Measurements from ENCODE around the gene CCDC57.

The CCDC57 gene

DNA sequence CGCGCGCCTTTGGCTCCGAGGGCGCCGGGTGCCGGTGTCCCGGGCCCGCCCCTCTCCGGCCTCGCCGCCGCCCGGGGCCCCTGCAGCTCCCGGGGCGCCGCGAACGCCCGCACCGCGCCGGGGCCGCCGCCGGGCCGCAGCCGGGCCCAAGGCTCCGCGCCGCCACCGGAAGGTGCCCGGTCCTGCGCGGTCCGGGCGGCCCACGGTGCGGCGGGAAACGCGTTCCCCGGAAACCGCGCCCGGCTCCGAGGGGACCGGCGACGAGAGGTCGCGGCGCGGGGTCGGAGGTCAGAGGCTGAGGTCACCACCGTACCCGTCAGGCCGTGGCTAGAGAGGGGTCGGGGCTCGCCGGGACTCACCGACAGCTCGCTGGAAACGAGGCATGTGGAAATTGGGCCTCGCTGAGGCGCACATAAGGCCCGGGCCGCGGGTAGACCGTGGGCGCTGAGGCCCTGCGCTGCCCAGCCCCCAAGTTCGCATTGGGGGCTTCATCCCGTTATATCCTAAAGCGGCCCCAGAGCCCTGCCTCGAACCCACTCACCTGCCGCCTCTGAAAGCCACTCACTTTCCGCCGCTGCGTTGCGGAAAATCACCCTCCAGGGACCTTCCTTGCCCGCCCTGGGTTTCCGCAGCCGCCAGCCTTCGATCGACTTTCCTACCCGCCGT lies 146.9 kb downstream of the CCDC57 start, which contains the start of gene DUS1L:
TSS of gene DUS1L (minus strand) at position 167 of the 666 bp plus-strand sequence. CDS start 745 bp downstream, outside the sequence.
- DNase-seq (ENCODE audit: low read depth in 2 of 3, low spot score in 2 of 3): peak in 2 of 3 experiments; percentile 54 to 66

DNA sequence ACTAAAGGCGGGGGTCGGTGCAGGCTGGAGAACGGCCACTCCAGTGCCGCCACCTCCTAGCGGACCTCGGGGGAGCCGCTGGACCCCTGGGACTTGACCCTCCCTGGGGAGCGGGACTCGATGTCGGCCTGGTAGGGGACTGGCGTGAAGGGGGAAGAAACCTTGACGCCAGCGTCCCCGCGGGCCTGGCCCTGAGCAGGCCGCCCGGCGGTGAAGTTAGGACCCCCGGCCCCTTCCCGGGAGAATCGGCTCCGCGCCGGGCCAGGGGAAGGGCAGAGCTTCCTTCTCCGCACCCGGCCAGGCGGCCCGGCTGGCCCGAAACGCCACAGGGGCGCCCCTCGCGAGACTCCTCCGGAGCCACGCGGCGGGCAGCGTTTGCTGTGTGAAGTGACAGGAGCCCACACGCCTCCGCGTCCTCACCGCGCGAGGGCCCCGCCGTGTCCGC lies 147.4 kb downstream of the CCDC57 start:
- no peak for DNase-seq (ENCODE audit: low read depth in 2 of 3, low spot score in 2 of 3)

- DNase-seq (ENCODE audit: low read depth in 2 of 3, low spot score in 2 of 3): no peak
Measured at GRCh38 chr17:82064433-82065192, 148.0 kb downstream of the CCDC57 start.

- DNase-seq (ENCODE audit: low read depth in 2 of 3, low spot score in 2 of 3): no peak
Measured at GRCh38 chr17:82063424-82064415, 148.9 kb downstream of the CCDC57 start.

DNA sequence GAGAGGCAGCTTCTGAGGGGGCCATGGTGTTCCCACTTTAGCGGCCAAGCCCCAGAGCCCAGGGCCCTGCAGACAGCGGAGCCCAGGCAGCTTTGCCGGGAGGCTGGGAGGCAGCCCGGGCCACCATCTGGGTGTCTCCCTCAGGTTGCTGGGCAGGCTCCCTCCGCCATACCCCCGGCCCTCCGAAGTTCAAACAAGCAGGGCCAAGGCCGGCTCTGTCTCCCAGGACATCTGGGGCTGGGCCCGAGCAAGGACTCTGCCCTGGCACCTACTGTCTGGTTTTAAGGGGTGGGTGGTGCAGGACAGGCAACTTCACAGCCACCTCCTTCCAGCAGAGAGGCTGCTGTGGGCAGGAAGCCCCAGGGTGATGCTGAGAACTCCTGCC lies 149.7 kb downstream of the CCDC57 start:
- DNase-seq (ENCODE audit: low read depth in 2 of 3, low spot score in 2 of 3): no peak

GRCh38 chr17:82062076-82062983 lies 150.3 kb downstream of the CCDC57 start:
- DNase-seq (ENCODE audit: low read depth in 2 of 3, low spot score in 2 of 3): no peak

DNA sequence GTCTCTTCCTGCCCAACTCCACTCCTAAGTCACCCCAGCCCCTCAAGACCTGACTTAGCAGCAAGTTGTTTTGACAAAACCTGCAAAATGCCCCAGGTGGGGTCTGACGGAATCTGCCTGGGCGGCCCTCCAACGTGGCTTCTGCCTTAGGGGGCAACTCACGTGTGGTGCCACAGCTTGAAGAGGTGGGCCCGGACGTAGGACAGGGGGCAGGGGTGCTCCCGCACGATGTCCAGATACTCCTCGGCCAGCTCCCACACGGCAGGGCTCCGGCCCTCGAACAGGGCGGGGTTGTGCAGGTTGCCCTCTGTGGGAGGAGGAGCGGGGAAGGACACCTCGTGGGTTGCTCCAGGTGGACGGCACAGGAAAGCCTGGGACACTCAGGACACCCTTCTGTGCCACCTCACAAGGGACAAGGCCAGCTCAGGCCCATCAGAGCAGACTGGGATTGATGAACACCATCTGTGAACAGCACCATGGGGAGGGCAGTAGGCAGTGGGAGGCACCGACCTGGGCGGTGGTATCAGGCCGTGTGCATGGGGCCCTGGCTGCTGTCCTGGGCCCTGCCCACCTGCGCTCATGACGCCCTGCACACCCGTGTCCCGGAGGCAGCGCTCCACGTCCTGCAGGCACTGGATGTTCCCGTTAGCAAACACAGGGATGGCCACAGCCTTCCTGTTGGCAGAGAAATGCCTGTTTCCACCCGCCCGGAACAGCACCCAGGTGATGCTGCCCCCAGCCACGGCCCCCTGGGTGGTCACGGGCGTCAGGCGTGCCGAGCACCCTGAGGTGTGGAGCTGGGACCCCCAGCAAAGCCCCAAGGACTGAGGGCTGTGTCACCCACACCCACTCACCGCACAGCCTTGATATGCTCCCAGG lies 151.4 kb downstream of the CCDC57 start:
- DNase-seq (ENCODE audit: low read depth in 2 of 3, low spot score in 2 of 3): no peak

GRCh38 chr17:82060614-82061013 lies 152.0 kb downstream of the CCDC57 start:
- DNase-seq (ENCODE audit: low read depth in 2 of 3, low spot score in 2 of 3): no peak

DNA sequence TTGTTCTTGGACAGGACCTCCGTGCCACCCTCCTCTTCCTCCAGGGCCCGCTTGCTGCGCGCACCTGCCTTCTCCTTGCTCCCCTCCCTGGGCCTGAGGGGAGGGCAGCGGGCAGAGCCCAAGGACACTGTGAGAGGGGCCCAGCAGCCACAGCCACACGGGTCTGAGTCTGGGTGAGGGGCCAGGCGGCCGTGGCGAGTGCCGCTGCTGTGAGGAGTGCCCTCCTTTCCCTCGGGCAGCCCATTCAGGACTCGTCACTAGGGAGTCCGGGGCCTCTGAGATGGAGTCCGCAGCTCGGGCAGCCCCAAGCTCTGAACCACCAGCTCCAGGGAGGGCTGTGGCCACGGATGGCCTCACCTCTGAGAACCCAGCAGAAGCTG lies 152.7 kb downstream of the CCDC57 start:
- no peak for DNase-seq (ENCODE audit: low read depth in 2 of 3, low spot score in 2 of 3)

- no peak for DNase-seq (ENCODE audit: low read depth in 2 of 3, low spot score in 2 of 3)
Measured at GRCh38 chr17:82059272-82060000, 153.2 kb downstream of the CCDC57 start.

DNA sequence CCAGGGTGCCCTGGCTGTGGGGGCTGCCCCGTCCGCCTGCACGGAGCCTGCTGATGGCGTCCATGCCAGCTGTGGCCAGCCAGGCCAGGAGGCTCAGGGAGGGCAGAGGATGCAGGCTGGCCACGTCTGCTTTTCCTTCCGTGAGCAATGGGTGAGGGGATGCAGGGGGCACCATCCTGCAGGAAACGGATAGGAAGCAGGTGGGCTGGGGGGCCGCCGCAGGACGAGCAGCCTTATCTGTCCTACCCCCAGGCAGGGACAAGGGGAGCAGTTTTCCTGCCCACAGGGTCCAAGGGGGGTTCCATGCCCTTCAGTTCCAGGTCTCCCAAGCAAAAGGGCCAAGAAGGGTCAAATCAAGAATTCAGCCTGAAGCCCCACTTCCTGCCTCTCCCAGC lies 153.8 kb downstream of the CCDC57 start:
- no peak for DNase-seq (ENCODE audit: low read depth in 2 of 3, low spot score in 2 of 3)

- no peak for DNase-seq (ENCODE audit: low read depth in 2 of 3, low spot score in 2 of 3)
Measured at GRCh38 chr17:82058230-82058854, 154.3 kb downstream of the CCDC57 start.

- no peak for DNase-seq (ENCODE audit: low read depth in 2 of 3, low spot score in 2 of 3)
Measured at GRCh38 chr17:82056729-82057621, 155.7 kb downstream of the CCDC57 start.

GRCh38 chr17:82055965-82056728 lies 156.5 kb downstream of the CCDC57 start:
- no peak for DNase-seq (ENCODE audit: low read depth in 2 of 3, low spot score in 2 of 3)

GRCh38 chr17:82055023-82055964 lies 157.3 kb downstream of the CCDC57 start:
- DNase-seq (ENCODE audit: low read depth in 2 of 3, low spot score in 2 of 3): no peak

Data from activated CD8-positive, alpha-beta memory T cell treated with anti-CD3 and anti-CD28 coated beads for 48 hours (primary cell).